H1 (cell line): ENCODE data around the gene RABGGTA. TPM values are rescaled to one million over a fixed set of nuclear protein-coding genes. Genes with fewer than 3 reads are reported as not detected.

Experiments used
- CTCF ChIA-PET: fragments of 300-600 bp; sonication (Branson Sonifier 250); formaldehyde crosslinking; loops from one replicate; lab custom pipeline; 2021; ENCODE audit not compliant: partially characterized antibody; lab: Charles Lee
- POLR2A ChIA-PET: fragments of 300-600 bp; sonication (Branson Sonifier 250); formaldehyde crosslinking; loops from one replicate; lab custom pipeline; 2021; ENCODE audit warnings: inconsistent platforms; ENCODE audit not compliant: partially characterized antibody; lab: Charles Lee
- DNase-seq, 2 experiments: peaks; one replicate each; pipeline versions ENCODE4 v3.0.0 to v3.0.0-alpha.2; 2010 to 2022; ENCODE audit warnings: low spot score in 2 of 2, low read depth in 1 of 2, mixed read lengths in 1 of 2
- FAIRE-seq: peaks from 2 replicates; lab custom pipeline; 2011; peaks lifted over from hg19 to GRCh38; lab: Jason Lieb, UNC
- H2AFZ ChIP-seq: 2 replicates; pipeline ENCODE4 v1.8.1; 2012; ENCODE audit warnings: low read length, inconsistent platforms
- H2AK5ac ChIP-seq: 2 replicates; pipeline ENCODE4 v1.6.1; 2013; ENCODE audit warnings: low read depth, low read length
- H2BK120ac ChIP-seq: replicated peaks from 2 replicates; pipeline ENCODE3; 2013; ENCODE audit warnings: low read depth, low read length, inconsistent platforms
- H2BK12ac ChIP-seq: 2 replicates; pipeline ENCODE4 v1.6.1; 2013; ENCODE audit warnings: low read depth, low read length
- H2BK15ac ChIP-seq: 2 replicates; pipeline ENCODE4 v1.6.1; 2013; ENCODE audit warnings: low read length
- H2BK20ac ChIP-seq: 2 replicates; pipeline ENCODE4 v1.6.1; 2013; ENCODE audit warnings: low read length
- H2BK5ac ChIP-seq: 2 replicates; pipeline ENCODE4 v1.6.1; 2013; ENCODE audit warnings: low read depth, low read length
- H3K14ac ChIP-seq: 2 replicates; pipeline ENCODE4 v1.6.1; 2013; ENCODE audit warnings: inconsistent platforms; ENCODE audit not compliant: insufficient read length
- H3K18ac ChIP-seq: 2 replicates; pipeline ENCODE4 v1.6.1; 2013; ENCODE audit warnings: low read length; ENCODE audit errors: extremely low read depth
- H3K23ac ChIP-seq: 2 replicates; pipeline ENCODE4 v1.6.1; 2013; ENCODE audit warnings: inconsistent platforms; ENCODE audit not compliant: insufficient read length
- H3K23me2 ChIP-seq: 2 replicates; pipeline ENCODE4 v1.6.1; 2013; ENCODE audit warnings: low read depth, low read length
- H3K27ac ChIP-seq: 2 replicates; pipeline ENCODE4 v1.6.1; 2011; ENCODE audit warnings: low read depth, low read length, inconsistent platforms
- H3K27me3 ChIP-seq, 4 experiments: replicated peaks in 1 of 4; 1 replicate in 1 of 4; 2 replicates in 3 of 4; pipeline versions ENCODE4 v1.6.1 to v1.8.1; 2011 to 2013; ENCODE audit warnings: low read length in 3 of 4, mild to moderate bottlenecking in 3 of 4, inconsistent platforms in 2 of 4, mixed read lengths in 2 of 4, moderate library complexity in 1 of 4; ENCODE audit not compliant: control insufficient read depth in 3 of 4, insufficient read depth in 3 of 4; ENCODE audit errors: extremely low read depth in 1 of 4
- H3K36me3 ChIP-seq, 4 experiments: 2 replicates each; pipeline versions ENCODE4 v1.6.1 to v1.8.1; 2011 to 2013; ENCODE audit warnings: mild to moderate bottlenecking in 4 of 4, low read length in 3 of 4, moderate library complexity in 2 of 4, control low read depth in 1 of 4, inconsistent platforms in 1 of 4; ENCODE audit not compliant: insufficient read depth in 4 of 4, control insufficient read depth in 2 of 4
- H3K4ac ChIP-seq: replicated peaks from 2 replicates; pipeline ENCODE3; 2013; ENCODE audit warnings: low read length, low read depth, mixed read lengths, inconsistent platforms; ENCODE audit not compliant: insufficient read length
- H3K4me1 ChIP-seq, 4 experiments: replicated peaks in 1 of 4; 1 replicate in 1 of 4; 2 replicates in 3 of 4; pipeline versions ENCODE4 v1.6.1 to v1.8.1; 2011 to 2013; ENCODE audit warnings: low read length in 3 of 4, inconsistent platforms in 2 of 4, mixed read lengths in 1 of 4; ENCODE audit not compliant: insufficient read depth in 4 of 4, control insufficient read depth in 3 of 4
- H3K4me2 ChIP-seq, 2 experiments: 2 replicates each; pipeline versions ENCODE4 v1.6.1 to v1.8.1; 2011 to 2013; ENCODE audit warnings: low read depth in 2 of 2, low read length in 2 of 2, control low read depth in 1 of 2, inconsistent platforms in 1 of 2, mild to moderate bottlenecking in 1 of 2; ENCODE audit not compliant: insufficient read depth in 1 of 2
- H3K4me3 ChIP-seq, 4 experiments: fragments of 200-600, 300-600 bp in 1 of 4; sonication (generic), shearing (Covaris generic), sonication (Bioruptor Twin) in 1 of 4; 2 replicates each; pipeline versions ENCODE4 v1.5.1 to v1.8.1; 2011 to 2016; ENCODE audit warnings: low read length in 4 of 4, low read depth in 3 of 4, control low read depth in 2 of 4, inconsistent platforms in 2 of 4, mild to moderate bottlenecking in 2 of 4, mixed read lengths in 1 of 4, moderate library complexity in 1 of 4; ENCODE audit not compliant: insufficient read depth in 2 of 4; ENCODE audit errors: extremely low read depth in 1 of 4
- H3K56ac ChIP-seq: replicated peaks from 2 replicates; pipeline ENCODE3; 2013; ENCODE audit warnings: low read depth, mild to moderate bottlenecking, mixed read lengths, low read length, inconsistent platforms; ENCODE audit not compliant: insufficient read length
- H3K79me1 ChIP-seq: 2 replicates; pipeline ENCODE4 v1.6.1; 2013; ENCODE audit warnings: low read depth, low read length, control low read depth
- H3K79me2 ChIP-seq, 2 experiments: 2 replicates each; pipeline versions ENCODE4 v1.6.1 to v1.8.1; 2012 to 2013; ENCODE audit warnings: low read length in 2 of 2, mild to moderate bottlenecking in 2 of 2, inconsistent platforms in 1 of 2; ENCODE audit not compliant: insufficient read depth in 2 of 2, control insufficient read depth in 1 of 2
- H3K9ac ChIP-seq, 4 experiments: replicated peaks in 1 of 4; 1 replicate in 1 of 4; 2 replicates in 3 of 4; pipeline versions ENCODE4 v1.6.1 to v1.8.1; 2011 to 2013; ENCODE audit warnings: low read depth in 3 of 4, low read length in 3 of 4, control low read depth in 2 of 4, mild to moderate bottlenecking in 2 of 4, moderate library complexity in 2 of 4, inconsistent platforms in 1 of 4; ENCODE audit errors: extremely low read depth in 1 of 4
- H3K9me3 ChIP-seq, 2 experiments: 2 replicates each; pipeline versions ENCODE4 v1.6.1 to v1.8.1; 2012 to 2013; ENCODE audit warnings: mild to moderate bottlenecking in 2 of 2, moderate library complexity in 2 of 2, control low read depth in 1 of 2, inconsistent platforms in 1 of 2, low read depth in 1 of 2, low read length in 1 of 2, mixed read lengths in 1 of 2; ENCODE audit not compliant: insufficient read depth in 2 of 2
- H4K20me1 ChIP-seq, 2 experiments: replicated peaks in 1 of 2; 2 replicates each; pipeline versions ENCODE3 to v1.8.1; 2011 to 2013; ENCODE audit warnings: inconsistent platforms in 2 of 2, low read length in 2 of 2, mild to moderate bottlenecking in 1 of 2; ENCODE audit not compliant: insufficient read depth in 2 of 2, control insufficient read depth in 1 of 2
- H4K5ac ChIP-seq: 2 replicates; pipeline ENCODE4 v1.6.1; 2013; ENCODE audit warnings: low read length, low read depth, mixed read lengths, inconsistent platforms; ENCODE audit not compliant: insufficient read length
- H4K8ac ChIP-seq: 2 replicates; pipeline ENCODE4 v1.8.0; 2013; ENCODE audit warnings: mild to moderate bottlenecking, moderate library complexity, low read length, inconsistent platforms; ENCODE audit not compliant: insufficient read depth; ENCODE audit errors: extremely low read depth
- H4K91ac ChIP-seq: replicated peaks from 2 replicates; pipeline ENCODE3; 2013; ENCODE audit warnings: low read length, mixed read lengths, inconsistent platforms; ENCODE audit not compliant: insufficient read length
- CHD1 ChIP-seq: IDR thresholded peaks from 2 replicates; pipeline ENCODE4 v1.6.1; 2012; ENCODE audit warnings: low read depth, low read length, improper control_type of control experiment
- CREB1 ChIP-seq: IDR thresholded peaks from 2 replicates; pipeline ENCODE4 v1.6.1; 2012; ENCODE audit warnings: inconsistent platforms
- CTBP2 ChIP-seq: IDR thresholded peaks from 2 replicates; pipeline ENCODE4 v1.7.0; 2011; ENCODE audit warnings: borderline replicate concordance, mild to moderate bottlenecking, moderate library complexity, mixed read lengths, low read length; ENCODE audit not compliant: insufficient read depth, insufficient read length
- EZH2 ChIP-seq: fragments of 200-600 bp; sonication (generic); IDR thresholded peaks from 2 replicates; pipeline ENCODE4 v1.7.1; 2012; ENCODE audit warnings: low read depth, mild to moderate bottlenecking, moderate library complexity, low read length, inconsistent platforms; ENCODE audit not compliant: severe bottlenecking
- HDAC2 ChIP-seq, 2 experiments: fragments of 300-600 bp in 1 of 2; sonication (generic) in 1 of 2; IDR thresholded peaks; 2 replicates each; pipeline ENCODE4 v1.6.1; 2011 to 2012; ENCODE audit warnings: low read depth in 2 of 2, low read length in 2 of 2, mild to moderate bottlenecking in 2 of 2, moderate library complexity in 2 of 2, borderline replicate concordance in 1 of 2, inconsistent platforms in 1 of 2
- KDM1A ChIP-seq: fragments of 200-600, 300-600 bp; sonication (generic); IDR thresholded peaks from 2 replicates; pipeline ENCODE4 v1.7.1; 2016; ENCODE audit warnings: mild to moderate bottlenecking, low read length, borderline replicate concordance
- MAFK ChIP-seq: IDR thresholded peaks from 2 replicates; pipeline ENCODE4 v1.6.1; 2012; ENCODE audit warnings: low read depth, mild to moderate bottlenecking, improper control_type of control experiment, low read length
- MAX ChIP-seq: IDR thresholded peaks from 2 replicates; pipeline ENCODE4 v1.6.1; 2012; ENCODE audit warnings: inconsistent platforms
- POU5F1 ChIP-seq: IDR thresholded peaks from 2 replicates; pipeline ENCODE4 v1.6.1; 2011; ENCODE audit warnings: low read depth, mild to moderate bottlenecking, low read length, moderate library complexity
- RBBP5 ChIP-seq: IDR thresholded peaks from 2 replicates; pipeline ENCODE4 v1.7.1; 2012; ENCODE audit warnings: low read depth, mild to moderate bottlenecking, inconsistent platforms, low read length, moderate library complexity, borderline replicate concordance
- SAP30 ChIP-seq: fragments of 300-600 bp; sonication (generic); IDR thresholded peaks from 2 replicates; pipeline ENCODE4 v1.7.1; 2012; ENCODE audit warnings: low read length, moderate library complexity, mild to moderate bottlenecking, inconsistent platforms; ENCODE audit not compliant: insufficient read depth, insufficient replicate concordance
- SP2 ChIP-seq: IDR thresholded peaks from 2 replicates; pipeline ENCODE4 v1.6.1; 2012; ENCODE audit warnings: mild to moderate bottlenecking, low read length, inconsistent platforms
- TBP ChIP-seq: IDR thresholded peaks from 2 replicates; pipeline ENCODE4 v1.6.1; 2011; ENCODE audit warnings: low read depth, low read length, improper control_type of control experiment
- YY1 ChIP-seq: IDR thresholded peaks from 2 replicates; pipeline ENCODE4 v1.6.1; 2011; ENCODE audit warnings: low read depth, mild to moderate bottlenecking, low read length
- WGBS, 2 experiments: shearing (Covaris generic) in 1 of 2; methylation state at CpG; one replicate each; pipeline versions ENCODE4 v1.1.6 to v1.1.7; 2013 to 2015; ENCODE audit warnings: low lambda C conversion rate in 2 of 2, mixed read lengths in 2 of 2, inconsistent platforms in 1 of 2, low coverage in 1 of 2, missing lambda C conversion rate in 1 of 2; ENCODE audit not compliant: insufficient replicate concordance in 2 of 2, insufficient coverage in 1 of 2, insufficient read length in 1 of 2; ENCODE audit errors: extremely low coverage in 1 of 2, missing lambda C conversion rate in 1 of 2; 5-methylcytosine and 5-hydroxymethylcytosine counted together
- polyA plus RNA-seq, 7 experiments: library from polyadenylated mRNA; depleted of rRNA in 3 of 7; stranded (reverse) in 5 of 7; unstranded in 2 of 7; fragments of >200 nt in 5 of 7; fragments of 200-250 nt in 2 of 7; gene quantifications; 1 replicate in 5 of 7; 2 replicates in 1 of 7; 4 replicates in 1 of 7; pipeline versions ENCODE4 v1.2.1 to v1.2.3, GENCODE V29; 2011 to 2013; ENCODE audit warnings: missing spikeins in 2 of 7, mixed read lengths in 2 of 7
- total RNA-seq: library from RNA; stranded (reverse); fragmentation: NEBNext Ultra II Directional; extraction: Animal tissue kit (Norgen Biotek cat#: 25700); gene quantifications from 2 replicates; pipeline ENCODE4 v1.2.1, GENCODE V29; 2021

Gene RABGGTA
- total and polyA plus RNA-seq, 2 of the 8 experiments (the other 6 are each of a cell fraction or from before 2014, with no cell fraction given) = 16.0 to 49.8 TPM

GRCh38 chr14:24282736-24283135, 11.3 kb upstream of the RABGGTA start:
- Histone ChIP-seq H3K4me3 (no peak overlapping the region), H3K9me3 (no peaks in the 10 kb centered on the region), H3K79me1 (no peaks in the 10 kb centered on the region; the same call in 1 of the 2 replicates), H2BK20ac (no peak overlapping the region), H3K23ac (no peak overlapping the region), H2BK120ac (no peak overlapping the region), H3K4me2 (no peak overlapping the region), H4K91ac (no peak overlapping the region), H3K4me1 (no peaks in the 10 kb centered on the region), H4K5ac (no peak overlapping the region), H3K4ac (no peak overlapping the region), H2AK5ac (no peak overlapping the region), H3K27ac (no peak overlapping the region), H4K20me1 (peaks cover 0 to 3% of the 10 kb centered on the region in 2 experiments), H3K27me3 (no peaks in the 10 kb centered on the region), H2BK12ac (no peak overlapping the region), H3K14ac (no peak overlapping the region), H2BK15ac (no peak overlapping the region), H2AFZ (no peak overlapping the region), H3K56ac (no peak overlapping the region), H2BK5ac (no peak overlapping the region), H3K9ac (no peak overlapping the region), H3K23me2 (no peaks in the 10 kb centered on the region), H3K36me3 (no peaks in the 10 kb centered on the region), H4K8ac (no peak overlapping the region), H3K79me2 (no peaks in the 10 kb centered on the region), H3K18ac (no peak overlapping the region)
- POLR2A ChIA-PET = interaction anchor here (0.6 to 3.8 kb wide), 8 partner anchors 10 to 188 kb away, joined by 3 to 25 read pairs (median 4); partner anchors contain the start of genes DHRS1, NOP9, PCK2 and RABGGTA
- CTCF ChIA-PET = interaction anchor here (0.5 to 11.5 kb wide), 10 partner anchors 9 to 137 kb away, joined by 3 to 137 read pairs (median 18); partner anchors contain the start of genes CIDEB, DHRS1, LTB4R2 and NOP9
- WGBS, 2 experiments = 79% methylated on average over 3 of the region's 3 CpGs; no CpG with 5 or more reads in 1 of the 2 experiments
- DNase-seq = no peak
- FAIRE-seq = no peak
- TF ChIP-seq CTBP2 = no peak
- no peak for TF ChIP-seq CREB1
- no peak for TF ChIP-seq SP2
- TF ChIP-seq CHD1 = no peak
- TF ChIP-seq MAX = no peak
- TF ChIP-seq YY1 = no peak
- no peak for TF ChIP-seq RBBP5
- TF ChIP-seq POU5F1 = no peak
- TF ChIP-seq SAP30 = no peak
- no peak for TF ChIP-seq HDAC2 (IDR thresholded peaks at IDR 0.05; ENCODE audit: borderline replicate concordance in 1 of 2, low read depth in 2 of 2, low read length in 2 of 2)
- no peak for TF ChIP-seq TBP
- TF ChIP-seq KDM1A = no peak
- no peak for TF ChIP-seq EZH2
- no peak for TF ChIP-seq MAFK
